ENCODE results near the gene FDXACB1. TPM values are rescaled to one million over a fixed set of nuclear protein-coding genes. Genes with fewer than 3 reads are reported as not detected.
"Not testable (repeated sequence)": the region's sequence is repeated elsewhere in the genome, so short reads cannot be mapped to it uniquely, and the experiment has no call there.

FDXACB1 gene
- total RNA-seq, 1 donor from 2014 or later: 2.9 TPM

- DNase-seq (ENCODE audit: low read depth, low spot score): no peak
These were observed 30.4 kb upstream of the FDXACB1 start for GRCh38 chr11:111909378-111909777.

- no peak for DNase-seq (ENCODE audit: low read depth, low spot score)
These were observed 29.8 kb upstream of the FDXACB1 start for GRCh38 chr11:111908639-111909305.

DNA sequence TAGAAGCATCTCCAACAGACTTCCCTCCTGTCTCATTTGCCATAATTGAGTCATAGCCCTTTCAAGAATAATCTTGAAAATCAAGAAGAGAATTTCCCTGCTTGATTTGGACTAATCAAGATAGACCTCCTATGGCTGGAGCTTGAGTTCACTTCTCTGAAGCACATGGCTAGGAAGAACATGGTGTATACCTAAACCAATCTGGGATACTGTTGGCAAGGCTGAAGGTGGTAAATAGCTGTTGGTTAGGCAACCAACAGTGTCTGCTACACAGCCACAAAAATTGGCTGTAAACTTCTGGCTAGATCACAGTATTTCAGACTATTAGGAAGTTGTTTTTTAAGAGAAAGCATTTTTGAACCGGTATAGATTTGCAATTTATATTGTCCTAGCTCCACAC lies 27.7 kb upstream of the FDXACB1 start:
- DNase-seq (ENCODE audit: low read depth, low spot score): no peak

DNA sequence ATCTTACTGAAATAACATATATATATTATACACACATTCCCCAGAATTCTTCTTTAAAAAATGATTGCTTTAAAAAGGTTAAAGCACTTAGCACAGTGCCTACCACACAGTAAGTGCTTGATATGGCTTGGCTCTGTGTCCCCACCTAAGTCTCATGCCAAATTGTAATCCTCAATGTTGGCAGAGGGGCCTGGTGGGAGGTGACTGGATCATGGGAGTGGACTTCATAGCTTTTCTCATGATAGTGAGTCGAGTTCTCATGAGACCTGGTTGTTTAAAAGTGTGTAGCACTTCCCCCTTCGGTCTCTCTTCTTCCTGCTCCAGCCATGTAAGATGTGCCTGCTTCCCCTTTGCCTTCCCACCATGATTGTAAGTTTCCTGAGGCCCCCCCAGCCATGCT lies 26.4 kb upstream of the FDXACB1 start:
- no peak for DNase-seq (ENCODE audit: low read depth, low spot score)

DNA sequence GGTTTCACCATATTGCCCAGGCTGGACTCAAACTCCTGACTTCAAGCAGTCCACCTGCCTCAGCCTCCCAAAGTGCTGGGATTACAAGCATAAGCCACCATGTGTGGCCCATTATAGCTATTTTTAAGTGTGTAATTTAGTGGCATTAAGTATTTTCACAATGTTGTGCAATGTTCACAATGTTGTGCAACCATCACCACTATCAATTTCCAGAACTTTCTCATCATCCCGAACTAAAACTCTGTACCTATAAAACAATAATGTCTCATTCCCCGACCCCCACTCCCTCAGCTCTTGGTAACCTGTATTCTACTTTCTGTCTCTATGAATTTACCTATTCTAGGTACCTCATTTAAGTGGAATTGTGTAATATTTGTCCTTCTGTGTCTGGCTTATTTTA lies 7.9 kb upstream of the FDXACB1 start:
- no peak for DNase-seq (ENCODE audit: low read depth, low spot score)

DNA sequence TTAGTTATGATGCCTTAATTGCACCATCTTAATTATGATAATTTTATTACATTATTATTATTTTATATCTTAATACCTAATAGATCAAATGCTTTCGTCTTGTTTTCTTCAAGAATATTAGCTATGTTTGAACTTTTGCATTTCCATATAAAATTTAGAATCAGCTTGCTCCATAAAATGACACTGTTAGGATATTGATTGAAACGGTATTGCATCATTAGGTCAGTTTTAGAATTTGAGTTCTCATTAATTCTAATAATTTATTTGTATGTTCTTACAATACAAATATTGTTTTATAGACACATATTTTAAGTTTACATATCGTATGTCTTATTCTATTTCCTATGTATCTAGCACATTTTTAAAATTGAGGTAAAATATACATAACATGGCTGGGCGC lies 7.1 kb upstream of the FDXACB1 start:
- DNase-seq (ENCODE audit: low read depth, low spot score): no peak

DNA sequence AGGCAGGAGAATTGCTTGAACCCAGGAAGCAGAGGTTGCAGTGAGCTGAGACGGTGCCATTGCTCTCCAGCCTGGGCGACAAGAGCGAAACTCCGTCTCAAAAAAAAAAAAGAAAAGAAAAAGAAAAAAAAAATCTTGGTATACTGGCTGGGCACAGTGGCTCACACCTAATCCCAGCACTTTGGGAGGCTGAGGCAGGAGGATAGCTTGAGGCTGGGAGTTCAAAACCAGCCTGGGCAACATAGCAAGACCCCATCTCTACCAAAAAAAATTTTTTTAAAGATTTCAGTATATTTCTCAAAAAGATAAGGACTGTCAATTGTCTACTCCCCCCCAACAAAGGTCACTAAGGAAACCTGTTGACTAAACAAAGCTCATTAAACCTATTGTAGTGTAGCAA lies 6.1 kb upstream of the FDXACB1 start:
- not testable (repeated sequence) for DNase-seq (ENCODE audit: low read depth, low spot score)

- no peak for DNase-seq (ENCODE audit: low read depth, low spot score)
These were observed 3.2 kb upstream of the FDXACB1 start for GRCh38 chr11:111882202-111882601.

DNA sequence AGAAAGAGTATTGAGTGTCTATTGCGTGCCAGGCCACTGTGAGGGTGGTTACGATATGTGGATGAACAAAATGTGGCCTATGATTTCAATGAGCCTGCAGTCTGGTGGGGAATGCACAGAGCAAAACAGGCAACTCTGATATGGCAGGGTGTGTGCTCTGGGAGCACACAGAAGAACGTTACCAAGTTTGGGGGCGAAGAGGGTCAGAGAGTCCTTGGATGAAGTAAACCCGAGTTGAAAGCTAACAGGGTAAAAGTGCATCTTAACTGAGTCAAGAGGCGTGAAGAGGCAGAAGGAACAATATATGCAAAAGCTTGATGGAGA lies 634 bp upstream of the FDXACB1 start:
- DNase-seq (ENCODE audit: low read depth, low spot score): no peak

DNA sequence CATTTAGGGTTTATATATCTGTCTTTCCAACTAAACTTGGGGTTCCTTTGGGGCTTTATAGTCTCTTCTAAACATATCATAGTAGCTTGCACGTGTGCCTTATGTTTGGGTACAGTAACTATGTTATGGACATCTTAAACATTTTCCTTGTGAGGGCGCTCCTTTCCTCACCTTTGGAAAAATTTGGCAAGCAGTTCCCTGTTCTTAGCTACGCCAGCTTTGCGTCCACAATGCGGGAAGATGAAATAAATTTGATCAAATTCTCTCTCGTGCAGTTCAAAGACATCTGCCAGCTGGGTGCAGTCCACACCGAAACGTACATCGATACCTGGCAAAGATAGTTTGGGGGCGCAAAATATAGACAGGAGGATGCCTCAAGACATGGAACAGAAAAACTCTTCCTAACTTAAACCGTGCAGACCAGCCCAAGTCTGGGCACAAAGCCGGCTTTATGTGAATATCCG lies 548 bp downstream of the FDXACB1 start:
- no peak for DNase-seq (ENCODE audit: low read depth, low spot score)

DNA sequence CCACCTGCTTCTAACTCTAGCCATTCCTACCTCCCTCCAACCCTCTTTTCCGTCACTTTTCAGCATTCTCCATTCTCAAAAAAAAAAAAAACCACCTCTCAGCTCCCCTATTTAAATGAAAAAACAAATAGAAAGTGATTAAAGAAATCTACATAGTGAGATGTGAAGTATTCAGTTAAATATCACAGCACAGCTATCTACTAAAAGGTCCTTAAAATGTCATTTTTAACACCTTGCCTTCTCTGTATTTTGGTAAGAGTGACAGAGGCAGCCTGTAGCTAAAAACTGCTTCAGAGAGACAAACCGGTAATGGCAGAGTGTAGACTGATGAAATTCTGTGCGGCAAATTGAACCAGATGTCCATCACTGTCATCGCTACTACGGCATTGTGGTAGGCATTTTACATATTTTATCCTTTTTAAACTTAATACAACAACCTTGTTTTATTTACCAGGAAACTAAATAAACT lies 7.2 kb downstream of the FDXACB1 start:
- no peak for DNase-seq (ENCODE audit: low read depth, low spot score)

- peak; percentile 58 for DNase-seq (ENCODE audit: low read depth, low spot score)
These were observed 7.9 kb downstream of the FDXACB1 start, which contains the start of gene ALG9 for GRCh38 chr11:111870886-111871692. TSS of gene ALG9 (minus strand) at chr11:111871581. CDS start at chr11:111871482, 99 bp downstream.

- no peak for DNase-seq (ENCODE audit: low read depth, low spot score)
These were observed 8.5 kb downstream of the FDXACB1 start for GRCh38 chr11:111870522-111870885.

- DNase-seq (ENCODE audit: low read depth, low spot score): no peak
These were observed 8.9 kb downstream of the FDXACB1 start for GRCh38 chr11:111870113-111870512.

GRCh38 chr11:111860257-111860656 lies 18.7 kb downstream of the FDXACB1 start:
- DNase-seq (ENCODE audit: low read depth, low spot score): no peak

DNA sequence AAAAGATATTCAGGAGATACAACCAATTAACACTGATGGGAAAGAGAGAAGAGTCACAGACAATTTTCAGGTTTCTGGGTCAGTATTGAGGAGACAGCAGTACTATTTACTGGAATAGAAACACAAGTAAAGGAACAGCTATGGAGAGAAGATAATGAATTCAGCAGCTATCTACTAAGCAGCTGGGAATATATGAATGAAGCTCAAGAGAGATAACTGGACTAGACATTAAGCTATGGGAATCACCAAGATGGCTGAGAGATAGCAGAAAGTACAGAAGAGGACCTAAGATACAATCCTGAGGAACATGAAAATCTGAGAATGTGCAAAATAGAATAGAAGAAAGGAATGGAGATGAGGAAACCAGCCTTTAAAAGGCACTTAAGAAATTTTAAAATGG lies 23.5 kb downstream of the FDXACB1 start:
- DNase-seq (ENCODE audit: low read depth, low spot score): no peak

DNA sequence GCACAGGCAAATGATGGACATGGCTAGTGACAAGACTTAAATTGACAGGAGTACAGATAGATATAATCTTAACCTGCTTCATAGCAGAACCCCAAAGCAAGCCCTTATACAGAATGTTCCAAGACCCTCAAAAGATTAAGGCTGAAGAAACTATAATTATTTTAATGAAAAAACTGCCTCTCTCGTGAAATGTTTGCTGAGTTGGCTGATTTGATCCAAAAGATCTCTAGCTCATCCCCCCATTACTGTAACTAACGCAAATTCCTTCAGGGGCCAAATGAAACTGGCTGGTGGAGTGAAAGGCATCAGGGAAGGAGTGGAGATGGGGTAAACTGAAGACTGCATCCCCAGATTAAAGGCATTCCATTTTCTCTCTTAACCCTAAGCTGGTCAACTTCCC lies 26.9 kb downstream of the FDXACB1 start:
- DNase-seq (ENCODE audit: low read depth, low spot score): no peak

- no peak for DNase-seq (ENCODE audit: low read depth, low spot score)
These were observed 27.3 kb downstream of the FDXACB1 start for GRCh38 chr11:111851636-111852035.

GRCh38 chr11:111851067-111851466 lies 27.9 kb downstream of the FDXACB1 start:
- no peak for DNase-seq (ENCODE audit: low read depth, low spot score)

- no peak for DNase-seq (ENCODE audit: low read depth, low spot score)
These were observed 29.3 kb downstream of the FDXACB1 start for GRCh38 chr11:111849631-111850030.

- peak; percentile 4 for DNase-seq (ENCODE audit: low read depth, low spot score)
These were observed 32.3 kb downstream of the FDXACB1 start for GRCh38 chr11:111846636-111847035.

DNA sequence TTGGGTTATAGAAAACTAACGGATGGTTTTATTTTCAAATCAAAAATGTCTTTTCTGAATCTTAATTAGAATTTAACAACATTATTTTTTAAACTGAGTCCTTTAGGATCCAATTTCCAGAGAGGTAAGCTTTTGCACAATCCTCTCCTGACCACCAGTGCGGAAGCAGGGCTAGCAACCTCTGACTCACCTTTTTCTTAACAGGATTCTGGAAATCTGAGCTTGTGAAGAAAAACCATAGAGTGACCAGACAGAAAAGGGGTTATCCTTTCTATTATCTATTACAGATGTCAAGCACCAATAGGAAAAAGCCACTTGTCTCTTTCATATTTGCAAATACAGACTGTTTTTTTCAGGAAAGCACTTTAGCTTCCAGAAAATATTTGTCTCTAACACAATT lies 32.9 kb downstream of the FDXACB1 start:
- no peak for DNase-seq (ENCODE audit: low read depth, low spot score)
